GM12873 (cell line): ENCODE data around the gene ABCA10.

Experiments
- TF ChIP-seq, protein P1 (sequence below): IDR thresholded peaks from 2 replicates; pipeline ENCODE4 v1.5.1; 2012; ENCODE audit warnings: low read depth, mild to moderate bottlenecking, moderate library complexity, low read length, control low read depth; ENCODE audit not compliant: insufficient read depth; ENCODE audit errors: missing control alignments

ABCA10 gene

DNA sequence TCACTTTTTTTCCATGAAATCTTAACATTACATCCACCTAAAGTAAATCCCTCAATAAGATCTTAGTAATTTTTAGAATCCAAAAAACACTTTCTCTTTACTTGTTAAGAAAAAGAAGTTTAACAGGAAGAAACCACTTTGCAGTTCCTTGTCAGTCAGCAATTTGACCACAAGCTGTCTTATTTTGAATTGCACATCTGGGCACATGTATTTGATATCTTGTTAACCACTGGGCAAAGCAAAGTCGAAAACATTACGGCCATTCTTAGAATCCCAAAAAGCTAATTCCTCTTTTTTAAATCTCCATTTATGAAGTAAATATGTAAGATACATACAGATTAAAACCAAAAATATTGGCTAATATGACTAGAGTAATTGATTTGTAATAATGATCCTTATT lies 1.1 kb downstream of the ABCA10 start:
- TF ChIP-seq, protein P1, sequence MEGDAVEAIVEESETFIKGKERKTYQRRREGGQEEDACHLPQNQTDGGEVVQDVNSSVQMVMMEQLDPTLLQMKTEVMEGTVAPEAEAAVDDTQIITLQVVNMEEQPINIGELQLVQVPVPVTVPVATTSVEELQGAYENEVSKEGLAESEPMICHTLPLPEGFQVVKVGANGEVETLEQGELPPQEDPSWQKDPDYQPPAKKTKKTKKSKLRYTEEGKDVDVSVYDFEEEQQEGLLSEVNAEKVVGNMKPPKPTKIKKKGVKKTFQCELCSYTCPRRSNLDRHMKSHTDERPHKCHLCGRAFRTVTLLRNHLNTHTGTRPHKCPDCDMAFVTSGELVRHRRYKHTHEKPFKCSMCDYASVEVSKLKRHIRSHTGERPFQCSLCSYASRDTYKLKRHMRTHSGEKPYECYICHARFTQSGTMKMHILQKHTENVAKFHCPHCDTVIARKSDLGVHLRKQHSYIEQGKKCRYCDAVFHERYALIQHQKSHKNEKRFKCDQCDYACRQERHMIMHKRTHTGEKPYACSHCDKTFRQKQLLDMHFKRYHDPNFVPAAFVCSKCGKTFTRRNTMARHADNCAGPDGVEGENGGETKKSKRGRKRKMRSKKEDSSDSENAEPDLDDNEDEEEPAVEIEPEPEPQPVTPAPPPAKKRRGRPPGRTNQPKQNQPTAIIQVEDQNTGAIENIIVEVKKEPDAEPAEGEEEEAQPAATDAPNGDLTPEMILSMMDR: no peak

DNA sequence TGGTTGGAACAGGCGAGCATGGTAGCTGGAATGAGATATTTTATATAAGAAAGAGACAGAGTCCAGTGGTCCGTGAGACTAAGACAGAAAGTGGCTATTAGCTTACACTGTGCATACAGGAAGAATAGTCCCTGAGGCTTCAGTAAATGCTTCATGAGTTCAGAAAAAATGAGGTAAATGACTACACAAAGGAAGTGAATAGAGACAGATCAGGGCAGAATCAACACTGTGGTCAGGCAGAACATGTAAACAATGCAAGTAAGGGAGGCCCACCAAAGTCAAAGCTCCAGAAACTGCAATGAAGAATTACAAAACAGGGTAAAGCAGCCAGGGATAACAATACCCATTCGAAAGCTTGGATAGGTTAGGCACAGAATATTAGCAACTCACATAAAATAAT lies 4.8 kb downstream of the ABCA10 start:
- TF ChIP-seq, protein P1: no peak

DNA sequence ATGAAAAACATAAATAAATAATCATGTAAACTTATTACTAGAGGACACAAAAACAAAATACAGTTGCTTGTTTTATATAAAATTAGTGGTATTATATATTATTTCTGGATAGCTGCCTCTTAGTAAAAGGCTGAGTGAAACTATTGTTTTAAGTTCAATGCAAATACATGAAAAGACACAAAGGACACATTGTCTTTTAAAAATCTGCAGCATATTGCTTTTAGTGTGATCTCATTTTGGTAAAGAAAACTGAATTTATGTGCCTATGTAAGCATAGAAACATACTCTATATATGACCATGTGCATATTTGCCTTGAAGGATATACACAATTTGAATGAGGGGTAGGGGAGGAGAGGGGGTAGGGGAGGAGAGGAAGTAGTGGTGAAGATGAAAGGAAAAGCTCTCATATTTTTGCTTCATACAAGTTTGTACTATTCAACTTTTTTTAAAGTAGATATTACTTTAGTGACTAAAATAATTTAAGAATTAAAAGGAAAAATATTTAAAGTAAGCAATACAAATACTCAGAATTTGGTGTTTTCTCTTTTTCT lies 5.8 kb downstream of the ABCA10 start:
- TF ChIP-seq, protein P1: no peak

DNA sequence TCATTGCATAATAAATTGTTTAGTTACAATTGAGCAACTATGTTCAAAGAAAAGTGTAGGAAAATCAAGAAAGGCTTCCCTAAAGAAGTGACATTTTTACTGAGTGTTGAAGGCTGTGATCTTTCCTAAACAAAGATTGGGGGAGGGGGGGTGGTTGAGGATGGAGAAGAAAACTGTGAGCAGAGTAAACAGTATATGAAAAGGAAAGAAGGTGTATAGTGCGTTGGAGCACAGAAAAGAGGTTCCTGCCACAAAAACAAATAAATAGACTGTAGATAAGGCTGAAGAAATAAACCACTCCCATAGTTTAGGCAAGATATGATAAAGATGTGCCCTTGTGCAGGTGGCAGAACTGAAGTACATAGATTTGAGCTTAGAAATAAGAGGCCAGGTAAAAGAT lies 8.5 kb downstream of the ABCA10 start:
- TF ChIP-seq, protein P1: no peak

DNA sequence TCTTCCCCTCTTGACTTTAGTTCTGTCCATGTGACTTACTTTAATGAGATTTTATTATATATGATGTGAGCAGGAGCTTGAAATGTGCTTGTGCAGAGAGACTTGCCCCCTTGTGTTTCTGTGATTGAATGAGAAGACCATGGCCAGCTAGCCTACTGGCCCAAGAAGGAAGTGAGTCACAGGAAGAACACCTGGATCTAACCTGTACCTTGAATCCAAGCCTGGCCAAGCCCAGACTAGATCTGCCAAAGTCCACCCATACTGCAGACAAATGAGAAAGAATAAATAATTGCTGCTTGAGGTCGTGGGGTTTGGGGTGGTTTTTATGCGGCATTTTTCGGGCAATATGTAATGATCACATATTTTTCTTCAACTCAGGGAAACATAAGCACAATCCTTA lies 9.6 kb downstream of the ABCA10 start:
- TF ChIP-seq, protein P1: no peak

DNA sequence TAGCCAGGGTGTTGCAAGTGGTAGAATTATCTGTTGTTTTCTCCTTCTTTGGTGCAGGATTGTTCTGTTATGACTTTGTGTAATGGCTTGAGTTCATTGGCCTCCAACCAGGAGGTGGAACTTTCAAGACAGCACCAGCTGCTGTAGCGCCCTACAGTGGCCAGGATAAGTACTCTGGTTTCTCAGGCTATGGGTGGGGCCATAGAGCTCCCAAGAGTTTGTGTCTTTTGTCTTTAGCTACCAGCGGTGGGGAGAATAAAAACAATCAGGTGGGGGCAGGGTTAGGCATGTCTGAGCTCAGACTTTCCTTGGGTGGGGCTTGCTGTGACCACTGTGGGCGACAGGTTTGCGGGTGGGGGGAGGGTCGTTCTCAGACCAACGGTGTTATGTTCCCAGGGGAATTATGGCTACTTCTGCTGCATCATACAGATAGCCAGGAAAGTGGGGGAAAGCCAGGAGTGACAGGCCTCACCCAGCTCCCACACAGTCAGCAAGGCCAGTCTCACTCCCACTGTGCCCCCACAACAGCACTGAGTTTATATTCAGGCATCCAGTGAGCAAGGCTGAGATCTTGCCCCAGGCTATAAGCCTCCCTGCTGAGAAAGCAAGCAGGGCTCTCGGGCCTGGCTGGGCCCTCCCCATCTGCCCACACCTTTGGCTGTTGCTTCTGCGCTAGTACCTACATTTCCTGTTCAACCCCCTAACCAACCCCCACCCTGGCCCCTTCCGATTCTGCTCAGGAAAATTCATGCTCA lies 15.4 kb downstream of the ABCA10 start:
- TF ChIP-seq, protein P1: peak; percentile 11

DNA sequence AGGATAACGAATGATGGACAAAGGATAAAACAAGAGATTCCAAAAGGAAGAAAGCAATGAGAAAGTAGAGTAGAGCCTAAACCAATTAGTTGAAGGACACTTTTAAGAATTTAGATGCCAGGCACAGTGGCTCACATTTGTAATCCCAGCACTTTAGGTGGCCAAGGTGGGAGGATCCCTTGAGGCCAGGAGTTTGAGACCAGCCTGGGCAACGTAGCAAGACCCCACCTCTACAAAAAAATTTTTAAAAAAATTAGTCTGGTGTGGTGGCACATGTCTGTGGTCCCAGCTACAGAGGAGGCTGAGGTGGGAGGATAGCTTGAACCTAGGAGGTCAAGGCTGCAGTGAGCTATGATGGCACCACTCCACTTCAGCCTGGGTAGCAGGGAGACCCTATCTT lies 20.0 kb downstream of the ABCA10 start:
- TF ChIP-seq, protein P1: no peak
